ENCODE data around the gene KIAA1958.

GRCh38 chr9:112659906-112660305 is 173.3 kb downstream of the KIAA1958 start:
- TF ChIP-seq CTCF (IDR thresholded peaks at IDR 0.05), result no peak
- TF ChIP-seq POLR2A (IDR thresholded peaks at IDR 0.05), result no peak
